AG10803 (cell line): Measurements from ENCODE around the gene GAPVD1.

Experiments
- DNase-seq: peaks from one replicate; pipeline ENCODE4 v3.0.0; 2010; ENCODE audit warnings: low read depth
- H3K4me3 ChIP-seq: 2 replicates; pipeline ENCODE4 v1.5.1; 2011; ENCODE audit warnings: mild to moderate bottlenecking, low read length, control low read depth
- CTCF ChIP-seq: conservative IDR thresholded peaks from 2 replicates; pipeline ENCODE4 v1.5.1; 2011; ENCODE audit warnings: mild to moderate bottlenecking, low read length, control low read depth, inconsistent platforms

The GAPVD1 gene

GRCh38 chr9:125376261-125377226 lies 114.9 kb downstream of the GAPVD1 start:
- DNase-seq, result no peak
- no peak overlapping the region for H3K4me3 ChIP-seq

GRCh38 chr9:125377584-125378250 lies 116.1 kb downstream of the GAPVD1 start:
- no peak for TF ChIP-seq CTCF
- DNase-seq, result no peak
- H3K4me3 ChIP-seq, result no peak overlapping the region

More at GRCh38 chr9:125376261-125377226, 114.9 kb downstream of the GAPVD1 start:
- no peak for TF ChIP-seq CTCF

GRCh38 chr9:125378778-125379177 lies 117.2 kb downstream of the GAPVD1 start:
- no peak for DNase-seq
- H3K4me3 ChIP-seq, result no peak overlapping the region
- no peak for TF ChIP-seq CTCF

GRCh38 chr9:125379208-125379607 lies 117.6 kb downstream of the GAPVD1 start:
- H3K4me3 ChIP-seq, result no peak overlapping the region
- no peak for TF ChIP-seq CTCF
- no peak for DNase-seq

GRCh38 chr9:125380406-125380805 lies 118.8 kb downstream of the GAPVD1 start:
- no peak for DNase-seq
- no peak overlapping the region for H3K4me3 ChIP-seq
- no peak for TF ChIP-seq CTCF

- no peak for TF ChIP-seq CTCF
- DNase-seq, result no peak
- no peak overlapping the region for H3K4me3 ChIP-seq
These were observed 126.4 kb downstream of the GAPVD1 start for GRCh38 chr9:125387861-125388524.
